GM18517 (cell line): ENCODE measurements around the gene AZI2.
A peak's percentile ranks its signal among the peaks of the same experiment; 100 is the strongest.

Experiments
- ATAC-seq: cut with Tn5 transposase; IDR thresholded peaks from one replicate; pipeline ENCODE4 v1.9.1; 2021; ENCODE audit warnings: mild to moderate bottlenecking, moderate library complexity; ENCODE audit not compliant: unreplicated experiment

Gene AZI2

GRCh38 chr3:28348629-28349468 is at the start of gene AZI2, which contains the start of gene ZCWPW2:
Gene AZI2 (minus strand): TSS chr3:28348824. CDS start chr3:28340617, 8,207 bp downstream.
Gene ZCWPW2 (plus strand): TSS chr3:28348721. CDS start chr3:28413069, 64,348 bp downstream.
- ATAC-seq: peak; percentile 81

GRCh38 chr3:28388978-28389377 is 40.4 kb upstream of the AZI2 start:
- ATAC-seq: no peak

- ATAC-seq: no peak
Observed at GRCh38 chr3:28386049-28386448, 37.4 kb upstream of the AZI2 start.

- ATAC-seq: no peak
Observed at GRCh38 chr3:28376424-28376823, 27.8 kb upstream of the AZI2 start.

- ATAC-seq: peak; percentile 16
Observed at GRCh38 chr3:28349469-28350000, 911 bp upstream of the AZI2 start.

GRCh38 chr3:28348265-28348628 is 377 bp downstream of the AZI2 start:
- no peak for ATAC-seq

GRCh38 chr3:28347374-28348264 is 1.0 kb downstream of the AZI2 start:
- no peak for ATAC-seq

- no peak for ATAC-seq
Observed at GRCh38 chr3:28345690-28346089, 2.9 kb downstream of the AZI2 start.

GRCh38 chr3:28343144-28343543 is 5.5 kb downstream of the AZI2 start:
- ATAC-seq: no peak

- no peak for ATAC-seq
Observed at GRCh38 chr3:28337230-28337629, 11.4 kb downstream of the AZI2 start.

GRCh38 chr3:28335246-28335645 is 13.4 kb downstream of the AZI2 start:
- ATAC-seq: no peak

GRCh38 chr3:28334552-28334951 is 14.1 kb downstream of the AZI2 start:
- ATAC-seq: no peak

- ATAC-seq: peak; percentile 39
Observed at GRCh38 chr3:28328188-28329151, 20.2 kb downstream of the AZI2 start.

GRCh38 chr3:28326458-28326926 is 22.1 kb downstream of the AZI2 start:
- peak; percentile 84 for ATAC-seq

GRCh38 chr3:28322464-28322863 is 26.2 kb downstream of the AZI2 start:
- no peak for ATAC-seq

GRCh38 chr3:28320981-28321380 is 27.6 kb downstream of the AZI2 start:
- ATAC-seq: no peak

- peak; percentile 88 for ATAC-seq
Observed at GRCh38 chr3:28317438-28318022, 31.1 kb downstream of the AZI2 start.

GRCh38 chr3:28316226-28316625 is 32.4 kb downstream of the AZI2 start:
- no peak for ATAC-seq

- no peak for ATAC-seq
Observed at GRCh38 chr3:28315711-28316110, 32.9 kb downstream of the AZI2 start.

GRCh38 chr3:28308196-28308595 is 40.4 kb downstream of the AZI2 start:
- ATAC-seq: no peak
